GM23338 (cell line): Measurements from ENCODE around the gene SMOC2. TPM values are rescaled to one million over a fixed set of nuclear protein-coding genes. Genes with fewer than 3 reads are reported as not detected.

ENCODE experiments used
- CTCF ChIP-seq, 2 experiments: fragments of 200-600 bp in 1 of 2; sonication (generic) in 1 of 2; conservative IDR thresholded peaks; 2 replicates each; pipeline versions ENCODE4 v1.5.1 to v1.6.1; 2016 to 2017; ENCODE audit warnings: antibody characterized with exemption in 2 of 2, low read depth in 2 of 2, mild to moderate bottlenecking in 2 of 2, moderate library complexity in 1 of 2
- EZH2 ChIP-seq: fragments of 200-600 bp; sonication (generic); IDR thresholded peaks from one replicate; pipeline ENCODE4 v1.8.0; 2017; ENCODE audit warnings: antibody characterized with exemption, mild to moderate bottlenecking, low read depth; ENCODE audit not compliant: unreplicated experiment
- EZH2phosphoT487 ChIP-seq: fragments of 200-600 bp; sonication (generic); IDR thresholded peaks from one replicate; pipeline ENCODE4 v1.8.1; 2018; ENCODE audit warnings: antibody characterized with exemption; ENCODE audit not compliant: unreplicated experiment
- JUNB ChIP-seq: IDR thresholded peaks from one replicate; pipeline ENCODE4 v1.6.1; 2016; ENCODE audit warnings: antibody characterized with exemption; ENCODE audit not compliant: unreplicated experiment
- POLR2AphosphoS5 ChIP-seq: IDR thresholded peaks from 2 replicates; pipeline ENCODE4 v1.6.1; 2016; ENCODE audit warnings: antibody characterized with exemption, low read depth
- REST ChIP-seq: IDR thresholded peaks from one replicate; pipeline ENCODE4 v1.6.1; 2018; ENCODE audit warnings: antibody characterized with exemption; ENCODE audit not compliant: unreplicated experiment
- STAT1 ChIP-seq: IDR thresholded peaks from one replicate; pipeline ENCODE4 v1.6.1; 2016; ENCODE audit warnings: antibody characterized with exemption; ENCODE audit not compliant: unreplicated experiment
- ZNF462 ChIP-seq: fragments of 250-450 bp; sonication (Bioruptor Pico); IDR thresholded peaks from 2 replicates; pipeline ENCODE4 v1.5.0; 2020; ENCODE audit warnings: mild to moderate bottlenecking, moderate library complexity
- polyA plus RNA-seq: library from polyadenylated mRNA; unstranded; fragments of >200 nt; fragmentation: Nextera tagmentation; extraction: Ambion mirVana; gene quantifications from 2 replicates; pipeline ENCODE4 v1.2.1, GENCODE V29; 2016
- total RNA-seq: library from RNA; depleted of rRNA; stranded (reverse); fragments of >200 nt; shearing (Covaris generic); gene quantifications from 2 replicates; pipeline ENCODE4 v1.2.3, GENCODE V29; 2014

The SMOC2 gene
- total and polyA plus RNA-seq, 2 experiments from 2014 or later, result 4.3 to 6.5 TPM

GRCh38 chr6:168589275-168589674 lies 148.3 kb downstream of the SMOC2 start (continued):
- TF ChIP-seq ZNF462 (CRISPR knock-in tag) (no peak), STAT1 (no peak), EZH2phosphoT487 (no peak), REST (no peak), POLR2AphosphoS5 (no peak), JUNB (no peak), CTCF (conservative IDR thresholded peaks at IDR 0.05; ENCODE audit: low read depth in 2 of 2) (no peak), EZH2 (no peak)
